ENCODE measurements around the gene LDLR.

DNA sequence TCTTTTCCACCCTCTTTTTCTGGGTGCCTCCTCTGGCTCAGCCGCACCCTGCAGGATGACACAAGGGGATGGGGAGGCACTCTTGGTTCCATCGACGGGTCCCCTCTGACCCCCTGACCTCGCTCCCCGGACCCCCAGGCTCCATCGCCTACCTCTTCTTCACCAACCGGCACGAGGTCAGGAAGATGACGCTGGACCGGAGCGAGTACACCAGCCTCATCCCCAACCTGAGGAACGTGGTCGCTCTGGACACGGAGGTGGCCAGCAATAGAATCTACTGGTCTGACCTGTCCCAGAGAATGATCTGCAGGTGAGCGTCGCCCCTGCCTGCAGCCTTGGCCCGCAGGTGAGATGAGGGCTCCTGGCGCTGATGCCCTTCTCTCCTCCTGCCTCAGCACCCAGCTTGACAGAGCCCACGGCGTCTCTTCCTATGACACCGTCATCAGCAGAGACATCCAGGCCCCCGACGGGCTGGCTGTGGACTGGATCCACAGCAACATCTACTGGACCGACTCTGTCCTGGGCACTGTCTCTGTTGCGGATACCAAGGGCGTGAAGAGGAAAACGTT is 24.0 kb downstream of the LDLR start:
- TF ChIP-seq, protein P1, sequence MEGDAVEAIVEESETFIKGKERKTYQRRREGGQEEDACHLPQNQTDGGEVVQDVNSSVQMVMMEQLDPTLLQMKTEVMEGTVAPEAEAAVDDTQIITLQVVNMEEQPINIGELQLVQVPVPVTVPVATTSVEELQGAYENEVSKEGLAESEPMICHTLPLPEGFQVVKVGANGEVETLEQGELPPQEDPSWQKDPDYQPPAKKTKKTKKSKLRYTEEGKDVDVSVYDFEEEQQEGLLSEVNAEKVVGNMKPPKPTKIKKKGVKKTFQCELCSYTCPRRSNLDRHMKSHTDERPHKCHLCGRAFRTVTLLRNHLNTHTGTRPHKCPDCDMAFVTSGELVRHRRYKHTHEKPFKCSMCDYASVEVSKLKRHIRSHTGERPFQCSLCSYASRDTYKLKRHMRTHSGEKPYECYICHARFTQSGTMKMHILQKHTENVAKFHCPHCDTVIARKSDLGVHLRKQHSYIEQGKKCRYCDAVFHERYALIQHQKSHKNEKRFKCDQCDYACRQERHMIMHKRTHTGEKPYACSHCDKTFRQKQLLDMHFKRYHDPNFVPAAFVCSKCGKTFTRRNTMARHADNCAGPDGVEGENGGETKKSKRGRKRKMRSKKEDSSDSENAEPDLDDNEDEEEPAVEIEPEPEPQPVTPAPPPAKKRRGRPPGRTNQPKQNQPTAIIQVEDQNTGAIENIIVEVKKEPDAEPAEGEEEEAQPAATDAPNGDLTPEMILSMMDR (IDR thresholded peaks at IDR 0.05), result no peak
- no peak for TF ChIP-seq POLR2A (IDR thresholded peaks at IDR 0.05)
- TF ChIP-seq EP300 (IDR thresholded peaks at IDR 0.05), result no peak

Data from tibial nerve (tissue), 4 donors.